Activated T-helper 1 cell treated with Interleukin-2 at 50 U/mL for 16 hours (primary cell): ENCODE results near the gene C12orf76.

Experiments
- DNase-seq: peaks from one replicate; pipeline ENCODE4 v3.0.0-alpha.2; 2020; ENCODE audit warnings: low read depth

The C12orf76 gene

GRCh38 chr12:109995361-109995685 is 53.0 kb downstream of the C12orf76 start:
- no peak for DNase-seq

GRCh38 chr12:109994401-109995175 is 53.7 kb downstream of the C12orf76 start:
- no peak for DNase-seq

GRCh38 chr12:109993091-109993490 is 55.2 kb downstream of the C12orf76 start:
- DNase-seq, result no peak

GRCh38 chr12:109991586-109991985 is 56.7 kb downstream of the C12orf76 start:
- DNase-seq, result no peak
